OCI-LY7 (cell line): Measurements from ENCODE around the gene OMA1.
"Not testable (repeated sequence)": the region's sequence is repeated elsewhere in the genome, so short reads cannot be mapped to it uniquely, and the experiment has no call there.

ENCODE experiments used
- CTCF ChIP-seq: fragments of 200-600 bp; sonication (generic); conservative IDR thresholded peaks from 2 replicates; pipeline ENCODE4 v1.5.1; 2014; ENCODE audit warnings: mild to moderate bottlenecking, antibody characterized with exemption, low read length, moderate library complexity, mixed read lengths
- EZH2phosphoT487 ChIP-seq: fragments of 200-600 bp; sonication (generic); IDR thresholded peaks from 2 replicates; pipeline ENCODE4 v1.6.1; 2018; ENCODE audit warnings: low read depth, borderline replicate concordance, mild to moderate bottlenecking, mixed run types, antibody characterized with exemption, low read length, moderate library complexity, mixed read lengths

GRCh38 chr1:58563715-58564114 lies 17.2 kb upstream of the OMA1 start:
- TF ChIP-seq CTCF, EZH2phosphoT487: not testable (repeated sequence)
